Activated CD8-positive, alpha-beta T cell treated with anti-CD3 and anti-CD28 coated beads, Interleukin-2, amount 10 ng/mL, durations not matched to agents 7 days and 5 days (primary cell): ENCODE results near the gene VARS1. TPM values are rescaled to one million over a fixed set of nuclear protein-coding genes. Genes with fewer than 3 reads are reported as not detected.
"Not testable (repeated sequence)": the region's sequence is repeated elsewhere in the genome, so short reads cannot be mapped to it uniquely, and the experiment has no call there.

Source experiments
- ATAC-seq: fragments of 150-1000 bp; cut with Tn5 transposase; one replicate; pipeline ENCODE4 v1.10.0; 2021; ENCODE audit warnings: moderate library complexity
- CTCF ChIA-PET: fragments of 350-600 bp; sonication (Branson Sonifier 250); formaldehyde crosslinking; loops from one replicate; lab custom pipeline; 2021; ENCODE audit warnings: antibody characterized with exemption; lab: Charles Lee
- POLR2A ChIA-PET: fragments of 350-600 bp; sonication (Branson Sonifier 250); formaldehyde crosslinking; loops from one replicate; lab custom pipeline; 2021; ENCODE audit warnings: antibody characterized with exemption; lab: Charles Lee
- DNase-seq: peaks from one replicate; pipeline ENCODE4 v3.0.0-alpha.2; 2020
- H3K27ac Mint-ChIP-seq: one replicate; pipeline ENCODE4 v1.8.0; 2021; ENCODE audit warnings: mild to moderate bottlenecking, mixed read lengths
- H3K27me3 Mint-ChIP-seq: one replicate; pipeline ENCODE4 v1.8.0; 2021; ENCODE audit warnings: low read depth, mixed read lengths
- H3K36me3 Mint-ChIP-seq: one replicate; pipeline ENCODE4 v1.8.0; 2021; ENCODE audit warnings: low read depth, mixed read lengths
- H3K4me1 Mint-ChIP-seq: one replicate; pipeline ENCODE4 v1.8.0; 2021; ENCODE audit warnings: low read depth, mixed read lengths
- H3K4me3 Mint-ChIP-seq: one replicate; pipeline ENCODE4 v1.8.0; 2021; ENCODE audit warnings: mild to moderate bottlenecking, mixed read lengths
- H3K9me3 Mint-ChIP-seq: one replicate; pipeline ENCODE4 v1.8.0; 2022; ENCODE audit warnings: mixed read lengths; ENCODE audit not compliant: insufficient read depth
- total RNA-seq, 2 experiments: library from RNA; stranded (reverse); gene quantifications; one replicate each; pipeline ENCODE4 v1.2.3, GENCODE V29; 2021

Gene VARS1
- total RNA-seq, 2 experiments from 2014 or later, result 114 to 115 TPM

DNA sequence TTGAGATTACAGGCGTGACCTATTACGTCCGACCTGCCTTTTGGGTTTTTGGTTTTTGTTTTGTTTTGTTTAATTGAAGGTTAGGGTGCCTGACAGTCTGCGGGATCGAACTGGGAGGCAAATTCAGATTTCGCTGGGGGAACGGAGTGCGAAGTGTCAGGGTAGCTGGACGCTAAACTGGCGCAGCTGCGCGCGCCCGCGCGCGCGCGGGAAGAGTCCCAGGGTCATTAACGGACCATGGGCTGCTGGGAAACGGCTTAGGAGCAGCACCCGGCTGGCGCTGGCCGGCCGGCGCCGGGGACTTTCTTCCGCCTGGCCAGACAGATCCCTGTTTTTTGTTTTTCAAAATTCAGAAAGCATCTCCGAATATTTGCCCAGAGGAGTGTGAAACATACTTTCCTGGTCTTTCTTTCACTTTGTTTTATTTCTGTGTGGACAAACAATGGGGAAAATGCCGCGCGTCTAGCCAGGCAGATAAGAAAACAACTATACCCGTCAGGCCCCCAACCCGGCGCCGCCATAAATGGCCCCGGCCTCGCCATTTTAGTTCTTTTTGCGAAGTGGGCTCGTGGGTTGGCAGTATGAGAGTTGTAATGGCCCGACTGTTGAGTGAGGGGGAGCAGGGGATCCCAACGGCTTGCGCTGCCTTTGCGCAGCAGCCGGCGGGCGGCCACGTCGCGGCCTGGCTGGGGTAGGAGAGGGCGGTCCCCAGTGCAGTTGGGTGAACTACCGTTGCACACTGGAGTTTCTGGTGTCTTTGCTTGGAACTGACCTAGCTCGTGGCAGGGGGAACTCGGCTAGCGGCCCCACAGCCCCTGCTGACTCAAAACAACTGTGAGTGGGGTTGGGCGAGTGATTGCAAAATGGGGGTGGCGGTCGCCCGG lies 39.1 kb upstream of the VARS1 start:
- H3K27ac Mint-ChIP-seq, result peak overlapping the region; percentile 92
- ChIA-PET POLR2A (interaction anchor here (1.0 to 3.1 kb wide), 8 partner anchors 10 to 169 kb away, joined by 3 to 10 read pairs (median 7); partner anchors contain the start of genes ABHD16A, CLIC1, CSNK2B and GPANK1), CTCF (interaction anchor here (0.9 to 1.5 kb wide), 5 partner anchors 28 to 294 kb away, joined by 3 to 5 read pairs (median 4); partner anchors contain the start of gene NEU1)
- no peaks in the 10 kb centered on the region for H3K27me3 Mint-ChIP-seq
- ATAC-seq, result peak; percentile 46
- peaks cover 61% of the 10 kb centered on the region for H3K36me3 Mint-ChIP-seq
- H3K4me3 Mint-ChIP-seq, result peak overlapping the region; percentile 98
- DNase-seq, result peak; percentile 82
- peaks cover 52% of the 10 kb centered on the region for H3K4me1 Mint-ChIP-seq
- H3K9me3 Mint-ChIP-seq, result no peaks in the 10 kb centered on the region

DNA sequence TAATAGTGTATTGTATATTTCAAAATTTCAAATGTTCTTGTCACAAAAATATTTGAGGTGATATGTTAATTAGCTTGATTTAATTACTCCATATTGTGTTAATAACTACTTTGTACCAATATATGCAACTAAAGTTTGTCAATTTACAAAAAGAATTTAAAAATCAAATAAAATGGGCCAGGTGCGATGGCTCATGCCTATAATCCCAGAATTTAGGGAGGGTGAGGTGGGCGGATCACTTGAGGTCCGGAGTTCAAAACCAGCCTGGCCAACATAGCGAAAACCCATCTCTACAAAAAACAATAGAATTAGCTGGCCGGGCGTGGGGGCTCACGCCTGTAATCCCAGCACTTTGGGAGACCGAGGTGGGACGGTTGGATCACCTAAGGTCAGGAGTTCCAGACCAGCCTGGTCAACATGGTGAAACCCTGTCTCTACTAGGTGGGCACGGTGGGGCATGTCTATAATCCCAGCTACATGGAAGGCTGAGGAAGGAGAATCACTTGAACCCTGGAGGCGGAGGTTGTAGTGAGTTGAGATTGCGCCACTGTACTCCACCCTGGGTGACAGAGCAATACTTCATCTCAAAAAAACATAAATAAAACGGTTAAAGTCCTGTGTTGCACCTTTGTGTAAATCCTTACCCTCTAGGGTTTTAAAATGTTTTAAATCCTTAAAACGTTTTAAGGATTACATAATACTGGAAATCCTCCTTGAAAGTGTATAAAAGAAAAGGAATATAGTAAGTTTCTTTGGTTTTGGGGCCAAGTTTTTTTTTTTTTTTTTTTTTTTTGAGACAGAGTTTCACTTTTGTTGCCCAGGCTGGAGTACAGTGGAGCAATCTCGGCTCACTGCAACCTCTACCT lies 36.0 kb upstream of the VARS1 start:
- Mint-ChIP-seq H3K9me3 (no peaks in the 10 kb centered on the region), H3K27ac (peak overlapping the region; percentile 81), H3K27me3 (no peaks in the 10 kb centered on the region), H3K36me3 (peaks cover 35% of the 10 kb centered on the region), H3K4me1 (peaks cover 34% of the 10 kb centered on the region), H3K4me3 (peak overlapping the region; percentile 87)
- ChIA-PET POLR2A (interaction anchor here (0.6 to 3.4 kb wide), 5 partner anchors 14 to 179 kb away, joined by 3 to 20 read pairs (median 3); partner anchors contain the start of genes BAG6, CLIC1 and GPANK1), CTCF (interaction anchor here (0.9 to 4.4 kb wide), 16 partner anchors 13 to 280 kb away, joined by 3 to 44 read pairs (median 6); partner anchors contain the start of genes CLIC1, LSM2, LY6G5C and MSH5)
- ATAC-seq (no peak), DNase-seq (no peak)

DNA sequence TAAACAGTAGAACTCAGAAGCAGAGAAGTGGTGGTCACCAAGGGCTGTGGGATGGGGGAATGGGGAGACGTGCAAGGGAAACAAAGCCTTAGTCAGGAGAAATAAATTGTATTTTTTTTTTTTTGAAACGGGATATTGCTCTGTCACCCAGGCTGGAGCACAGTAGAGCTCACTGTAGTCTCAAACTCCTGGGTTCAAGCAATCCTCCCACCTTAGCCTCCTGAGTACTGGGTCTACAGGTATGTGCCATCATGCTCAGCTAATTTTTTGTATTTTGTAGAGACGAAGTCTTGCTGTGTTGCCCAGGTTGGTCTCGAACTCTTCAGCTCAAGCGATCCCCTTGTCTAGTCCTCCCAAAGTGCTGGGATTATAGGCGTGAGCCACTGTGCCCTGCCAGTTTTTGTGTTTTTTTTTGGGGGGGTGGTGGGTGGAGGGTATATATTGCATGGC lies 35.4 kb upstream of the VARS1 start:
- Mint-ChIP-seq H3K36me3 (peaks cover 28% of the 10 kb centered on the region), H3K4me3 (peak overlapping the region; percentile 87), H3K4me1 (peaks cover 34% of the 10 kb centered on the region), H3K27me3 (no peaks in the 10 kb centered on the region), H3K9me3 (no peaks in the 10 kb centered on the region), H3K27ac (peak overlapping the region; percentile 81)
- POLR2A ChIA-PET, result interaction anchor here (0.6 to 3.4 kb wide), 10 partner anchors 14 to 179 kb away, joined by 3 to 20 read pairs (median 3); partner anchors contain the start of genes BAG6, CLIC1, GPANK1 and LY6G6D
- CTCF ChIA-PET, result interaction anchor here (0.9 to 4.4 kb wide), 22 partner anchors 9 to 285 kb away, joined by 3 to 44 read pairs (median 6); partner anchors contain the start of genes ATP6V1G2, CLIC1, DDAH2 and LSM2
- DNase-seq, result no peak
- ATAC-seq, result no peak

DNA sequence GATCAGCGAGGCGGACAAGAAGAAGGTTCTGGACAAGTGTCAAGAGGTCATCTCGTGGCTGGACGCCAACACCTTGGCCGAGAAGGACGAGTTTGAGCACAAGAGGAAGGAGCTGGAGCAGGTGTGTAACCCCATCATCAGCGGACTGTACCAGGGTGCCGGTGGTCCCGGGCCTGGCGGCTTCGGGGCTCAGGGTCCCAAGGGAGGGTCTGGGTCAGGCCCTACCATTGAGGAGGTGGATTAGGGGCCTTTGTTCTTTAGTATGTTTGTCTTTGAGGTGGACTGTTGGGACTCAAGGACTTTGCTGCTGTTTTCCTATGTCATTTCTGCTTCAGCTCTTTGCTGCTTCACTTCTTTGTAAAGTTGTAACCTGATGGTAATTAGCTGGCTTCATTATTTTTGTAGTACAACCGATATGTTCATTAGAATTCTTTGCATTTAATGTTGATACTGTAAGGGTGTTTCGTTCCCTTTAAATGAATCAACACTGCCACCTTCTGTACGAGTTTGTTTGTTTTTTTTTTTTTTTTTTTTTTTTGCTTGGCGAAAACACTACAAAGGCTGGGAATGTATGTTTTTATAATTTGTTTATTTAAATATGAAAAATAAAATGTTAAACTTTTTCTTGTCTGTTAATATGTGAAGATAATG lies 34.2 kb upstream of the VARS1 start:
- Mint-ChIP-seq H3K27me3 (no peaks in the 10 kb centered on the region), H3K36me3 (peaks cover 26% of the 10 kb centered on the region), H3K4me3 (peak overlapping the region; percentile 87), H3K9me3 (no peaks in the 10 kb centered on the region), H3K4me1 (peaks cover 43% of the 10 kb centered on the region), H3K27ac (peak overlapping the region; percentile 81)
- ChIA-PET CTCF (interaction anchor here (0.7 to 4.4 kb wide), 25 partner anchors 10 to 283 kb away, joined by 3 to 44 read pairs (median 5); partner anchors contain the start of genes APOM, ATP6V1G2, CLIC1 and DDAH2), POLR2A (interaction anchor here (0.7 to 3.4 kb wide), 8 partner anchors 23 to 278 kb away, joined by 3 to 20 read pairs (median 4); partner anchors contain the start of genes BAG6, CLIC1, LSM2 and MSH5)
- DNase-seq, result no peak
- ATAC-seq, result no peak

DNA sequence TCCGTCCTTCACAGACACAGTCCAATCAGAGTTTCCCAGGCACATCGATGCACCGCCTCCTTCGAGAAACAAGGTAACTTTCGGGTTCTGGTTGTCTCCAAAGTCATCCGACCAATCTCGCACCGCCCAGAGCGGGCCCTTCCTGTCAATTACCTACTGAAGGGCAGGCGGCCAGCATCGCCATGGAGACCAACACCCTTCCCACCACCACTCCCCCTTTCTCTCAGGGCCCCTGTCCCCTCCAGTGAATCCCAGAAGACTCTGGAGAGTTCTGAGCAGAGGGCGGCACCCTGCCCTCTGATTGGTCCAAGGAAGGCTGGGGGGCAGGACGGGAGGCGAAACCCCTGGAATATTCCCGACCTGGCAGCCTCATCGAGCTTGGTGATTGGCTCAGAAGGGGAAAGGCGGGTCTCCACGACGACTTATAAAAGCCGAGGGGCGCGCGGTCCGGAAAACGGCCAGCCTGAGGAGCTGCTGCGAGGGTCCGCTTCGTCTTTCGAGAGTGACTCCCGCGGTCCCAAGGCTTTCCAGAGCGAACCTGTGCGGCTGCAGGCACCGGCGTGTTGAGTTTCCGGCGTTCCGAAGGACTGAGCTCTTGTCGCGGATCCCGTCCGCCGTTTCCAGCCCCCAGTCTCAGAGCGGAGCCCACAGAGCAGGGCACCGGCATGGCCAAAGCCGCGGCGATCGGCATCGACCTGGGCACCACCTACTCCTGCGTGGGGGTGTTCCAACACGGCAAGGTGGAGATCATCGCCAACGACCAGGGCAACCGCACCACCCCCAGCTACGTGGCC lies 31.9 kb upstream of the VARS1 start, which contains the start of gene HSPA1B:
TSS of gene HSPA1B (plus strand) at position 453 of the 794 bp plus-strand sequence. CDS start at position 666, 213 bp downstream.
- Mint-ChIP-seq H3K9me3 (no peaks in the 10 kb centered on the region), H3K4me3 (peak within 1 kb of the TSS; percentile 86), H3K27ac (peak within 1 kb of the TSS; percentile 93), H3K4me1 (peaks cover 53% of the 10 kb centered on the region), H3K36me3 (peaks cover 27% of the 10 kb centered on the region), H3K27me3 (no peaks in the 10 kb centered on the region)
- ChIA-PET POLR2A (interaction anchor here (0.7 to 3.4 kb wide), 13 partner anchors 9 to 235 kb away, joined by 3 to 33 read pairs (median 6); partner anchors contain the start of genes ABHD16A, BAG6, CLIC1 and CSNK2B), CTCF (interaction anchor here (0.9 to 2.8 kb wide), 13 partner anchors 13 to 276 kb away, joined by 3 to 17 read pairs (median 4); partner anchors contain the start of genes CLIC1, DDAH2, HSPA1A and HSPA1L)
- peak; percentile 99 for DNase-seq
- ATAC-seq, result peak; percentile 78

DNA sequence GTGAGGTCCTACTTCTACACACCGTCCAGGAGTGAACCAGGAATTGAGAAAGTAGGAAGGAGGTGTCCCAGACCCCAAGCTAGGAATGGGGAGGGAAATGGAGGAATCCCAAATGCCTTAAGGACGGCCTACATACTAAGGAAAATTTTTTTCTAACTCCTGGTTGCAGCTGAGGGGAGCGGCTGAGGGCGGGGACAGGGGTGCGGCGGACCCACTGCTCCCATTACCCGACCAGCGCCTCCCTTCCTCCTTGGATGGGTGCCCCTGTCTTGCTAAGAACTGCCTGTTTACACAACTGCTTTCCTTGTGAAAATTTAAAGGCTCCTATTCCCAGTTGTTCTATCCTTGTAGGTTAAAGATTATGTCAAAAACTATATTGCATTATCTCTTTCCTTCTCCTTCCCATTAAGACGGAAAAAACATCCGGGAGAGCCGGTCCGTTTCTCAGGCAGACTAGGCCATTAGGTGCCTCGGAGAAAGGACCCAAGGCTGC lies 31.3 kb upstream of the VARS1 start:
- Mint-ChIP-seq H3K27ac (peak overlapping the region; percentile 93), H3K4me1 (peaks cover 57% of the 10 kb centered on the region), H3K9me3 (no peaks in the 10 kb centered on the region), H3K4me3 (peak overlapping the region; percentile 86), H3K36me3 (peaks cover 27% of the 10 kb centered on the region), H3K27me3 (no peaks in the 10 kb centered on the region)
- CTCF ChIA-PET, result interaction anchor here (0.8 to 2.8 kb wide), 15 partner anchors 12 to 175 kb away, joined by 3 to 17 read pairs (median 4); partner anchors contain the start of genes ABHD16A, CLIC1, DDAH2 and HSPA1A
- ATAC-seq (peak; percentile 6), DNase-seq (peak; percentile 51)
- POLR2A ChIA-PET, result interaction anchor here (0.6 to 3.4 kb wide), 17 partner anchors 9 to 234 kb away, joined by 3 to 33 read pairs (median 3); partner anchors contain the start of genes ABHD16A, BAG6, CLIC1 and CSNK2B

DNA sequence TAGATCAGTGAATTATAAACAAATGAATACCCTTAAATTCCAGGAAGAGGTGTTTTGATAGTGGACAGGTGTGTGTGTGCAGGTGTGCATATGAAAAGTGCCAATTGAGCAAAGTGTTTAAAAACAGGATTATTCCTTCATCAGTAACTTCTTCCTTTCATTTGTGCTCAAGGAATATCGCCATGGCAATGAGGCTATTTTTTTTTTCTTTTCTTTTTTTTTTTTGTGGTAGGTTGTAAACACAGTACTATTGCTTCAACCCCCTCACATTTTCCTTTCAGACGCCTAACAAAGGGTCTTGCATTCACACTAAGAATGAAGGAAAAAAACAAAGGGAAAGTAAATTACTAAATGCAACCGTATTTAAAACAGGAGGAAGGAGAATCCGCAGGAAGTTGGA lies 30.0 kb upstream of the VARS1 start:
- Mint-ChIP-seq H3K27ac (peak overlapping the region; percentile 52), H3K4me1 (peaks cover 53% of the 10 kb centered on the region), H3K27me3 (no peaks in the 10 kb centered on the region), H3K4me3 (peak overlapping the region; percentile 86), H3K36me3 (peaks cover 20% of the 10 kb centered on the region), H3K9me3 (no peaks in the 10 kb centered on the region)
- DNase-seq (no peak), ATAC-seq (no peak)
- ChIA-PET CTCF (interaction anchor here (0.6 to 2.8 kb wide), 5 partner anchors 8 to 241 kb away, joined by 3 to 17 read pairs (median 3); partner anchors contain the start of genes LSM2 and MSH5), POLR2A (interaction anchor here (3.4 kb wide), 1 partner anchor 161 kb away, joined by 17 read pairs; the partner anchor contains the start of genes CSNK2B and GPANK1)

DNA sequence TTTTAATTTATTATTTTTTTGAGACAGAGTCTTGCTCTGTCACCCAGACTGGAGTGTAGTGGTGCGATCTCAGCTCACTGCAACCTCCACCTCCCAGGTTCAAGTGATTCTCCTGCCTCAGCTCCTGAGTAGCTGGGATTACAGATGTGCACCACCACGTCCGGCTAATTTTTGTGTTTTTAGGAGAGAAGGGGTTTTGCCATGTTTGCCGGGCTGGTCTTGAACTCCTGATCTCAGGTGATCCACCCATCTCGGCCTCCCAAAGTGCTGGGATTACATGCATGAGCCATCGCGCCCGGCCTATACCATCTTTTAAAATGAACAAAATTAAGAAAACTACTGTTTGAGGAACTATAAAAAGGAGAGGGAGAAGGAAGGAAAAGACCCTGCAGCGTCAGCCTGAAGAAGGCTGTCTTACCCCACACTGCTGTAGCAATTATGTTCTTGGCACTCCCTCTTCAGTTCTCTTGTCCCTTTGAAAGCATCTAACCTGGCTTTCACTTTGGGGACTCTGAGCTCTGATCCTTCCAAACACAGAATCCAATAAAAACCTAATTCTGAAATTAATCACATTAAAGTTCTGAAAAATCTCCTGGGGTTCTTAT lies 28.1 kb upstream of the VARS1 start:
- ATAC-seq, H3K9me3 Mint-ChIP-seq, H3K27ac Mint-ChIP-seq, H3K27me3 Mint-ChIP-seq, DNase-seq, H3K4me3 Mint-ChIP-seq: not testable (repeated sequence)
- H3K36me3 Mint-ChIP-seq, result peaks cover 12% of the 10 kb centered on the region
- H3K4me1 Mint-ChIP-seq, result peaks cover 64% of the 10 kb centered on the region
- POLR2A ChIA-PET, result interaction anchor here (2.4 kb wide), 1 partner anchor 84 kb away, joined by 9 read pairs; the partner anchor contains the start of gene MSH5
- CTCF ChIA-PET, result interaction anchor here (1.0 to 1.3 kb wide), 2 partner anchors 40 to 94 kb away, joined by 3 read pairs; partner anchors contain the start of gene DDAH2
